Measurements from ENCODE around the gene PEX11A.

PEX11A gene

DNA sequence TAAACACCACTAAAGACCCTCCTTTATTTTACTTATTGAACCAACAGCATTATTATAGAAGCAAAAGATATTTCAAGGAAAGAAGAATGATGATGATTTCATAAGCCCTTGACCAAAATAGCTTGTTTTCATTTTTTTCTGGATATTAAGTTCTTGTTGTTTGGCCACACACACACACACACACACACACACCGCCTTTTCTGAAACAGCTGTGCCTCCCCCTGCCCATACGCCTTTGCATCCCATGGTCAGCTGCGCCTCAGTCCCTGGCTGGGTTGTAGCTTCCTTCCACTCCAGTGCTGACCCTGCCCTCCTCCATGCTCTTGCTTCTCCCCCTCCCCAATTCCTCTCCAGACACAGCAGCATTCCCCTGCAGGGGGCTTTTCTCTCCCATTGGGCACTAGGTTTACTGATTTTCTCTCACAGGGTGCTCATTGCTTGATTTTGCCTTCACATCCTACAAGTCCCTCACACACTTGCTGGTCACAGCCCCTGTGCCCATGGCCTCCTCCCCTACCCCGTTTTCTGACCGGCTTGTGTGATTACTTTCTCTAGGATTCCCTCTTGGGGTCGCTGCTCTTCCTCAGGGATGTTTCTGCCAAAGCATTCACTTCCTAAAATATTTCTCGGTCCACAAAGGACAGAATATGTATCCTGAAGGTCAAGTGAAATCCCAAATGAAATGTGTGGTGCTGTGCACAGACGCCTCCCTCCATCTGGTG is 42.1 kb upstream of the PEX11A start (continued):
- TF ChIP-seq, protein P1, sequence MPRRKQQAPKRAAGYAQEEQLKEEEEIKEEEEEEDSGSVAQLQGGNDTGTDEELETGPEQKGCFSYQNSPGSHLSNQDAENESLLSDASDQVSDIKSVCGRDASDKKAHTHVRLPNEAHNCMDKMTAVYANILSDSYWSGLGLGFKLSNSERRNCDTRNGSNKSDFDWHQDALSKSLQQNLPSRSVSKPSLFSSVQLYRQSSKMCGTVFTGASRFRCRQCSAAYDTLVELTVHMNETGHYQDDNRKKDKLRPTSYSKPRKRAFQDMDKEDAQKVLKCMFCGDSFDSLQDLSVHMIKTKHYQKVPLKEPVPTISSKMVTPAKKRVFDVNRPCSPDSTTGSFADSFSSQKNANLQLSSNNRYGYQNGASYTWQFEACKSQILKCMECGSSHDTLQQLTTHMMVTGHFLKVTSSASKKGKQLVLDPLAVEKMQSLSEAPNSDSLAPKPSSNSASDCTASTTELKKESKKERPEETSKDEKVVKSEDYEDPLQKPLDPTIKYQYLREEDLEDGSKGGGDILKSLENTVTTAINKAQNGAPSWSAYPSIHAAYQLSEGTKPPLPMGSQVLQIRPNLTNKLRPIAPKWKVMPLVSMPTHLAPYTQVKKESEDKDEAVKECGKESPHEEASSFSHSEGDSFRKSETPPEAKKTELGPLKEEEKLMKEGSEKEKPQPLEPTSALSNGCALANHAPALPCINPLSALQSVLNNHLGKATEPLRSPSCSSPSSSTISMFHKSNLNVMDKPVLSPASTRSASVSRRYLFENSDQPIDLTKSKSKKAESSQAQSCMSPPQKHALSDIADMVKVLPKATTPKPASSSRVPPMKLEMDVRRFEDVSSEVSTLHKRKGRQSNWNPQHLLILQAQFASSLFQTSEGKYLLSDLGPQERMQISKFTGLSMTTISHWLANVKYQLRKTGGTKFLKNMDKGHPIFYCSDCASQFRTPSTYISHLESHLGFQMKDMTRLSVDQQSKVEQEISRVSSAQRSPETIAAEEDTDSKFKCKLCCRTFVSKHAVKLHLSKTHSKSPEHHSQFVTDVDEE (CRISPR knock-in tag; IDR thresholded peaks at IDR 0.05): no peak
- TF ChIP-seq PPARA (CRISPR knock-in tag; IDR thresholded peaks at IDR 0.05; ENCODE audit: borderline replicate concordance) (no peak), CSDC2 (CRISPR knock-in tag; IDR thresholded peaks at IDR 0.05) (no peak), ISL1 (CRISPR knock-in tag; IDR thresholded peaks at IDR 0.05) (no peak), ZFP3 (CRISPR knock-in tag; IDR thresholded peaks at IDR 0.05) (no peak)

DNA sequence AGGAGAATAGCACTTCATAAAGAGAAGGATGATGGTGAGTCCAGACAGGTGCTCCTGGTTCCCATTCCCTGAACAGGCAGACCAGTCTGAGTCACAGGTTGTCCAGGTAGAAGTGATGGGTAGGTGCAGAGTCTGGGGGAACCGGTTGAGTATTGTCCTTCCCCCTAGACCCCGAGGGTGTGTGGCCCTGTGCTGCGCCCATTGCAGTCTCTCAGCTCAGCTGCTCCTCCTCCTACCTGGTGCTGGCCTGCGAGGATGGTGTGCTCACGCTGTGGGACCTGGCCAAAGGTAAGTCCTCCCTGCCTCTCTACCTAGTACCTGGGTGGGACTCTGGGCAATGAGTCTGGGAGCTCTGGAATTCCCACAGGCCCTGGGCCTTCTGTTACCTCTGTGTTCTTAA is 40.7 kb upstream of the PEX11A start:
- no peak for TF ChIP-seq ESRRG (CRISPR knock-in tag; IDR thresholded peaks at IDR 0.05)
- TF ChIP-seq ZNF70 (CRISPR knock-in tag; IDR thresholded peaks at IDR 0.05): no peak
- TF ChIP-seq GLIS3 (CRISPR knock-in tag; IDR thresholded peaks at IDR 0.05): no peak
- ATAC-seq: no peak

DNA sequence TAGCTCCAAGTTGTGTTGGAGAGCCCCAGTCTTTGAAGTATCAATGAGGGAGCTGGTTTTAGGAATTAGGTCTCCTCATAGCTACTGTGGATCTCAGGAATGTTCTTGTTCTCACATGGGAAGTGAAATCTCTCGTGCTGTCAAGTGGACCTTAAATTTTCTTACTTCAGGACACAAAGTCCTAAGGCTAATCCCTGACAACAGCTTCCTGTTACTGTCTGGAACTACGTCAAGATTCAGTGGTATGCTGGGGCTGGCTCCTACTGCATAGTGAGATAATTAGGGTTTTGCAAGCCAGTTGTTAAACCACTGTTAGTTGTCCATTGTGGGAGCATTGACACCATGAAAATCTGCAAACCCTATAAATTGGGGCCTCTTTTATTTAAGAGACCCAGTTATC is 37.7 kb upstream of the PEX11A start:
- TF ChIP-seq BACH2 (CRISPR knock-in tag; IDR thresholded peaks at IDR 0.05; ENCODE audit: borderline replicate concordance): no peak
- TF ChIP-seq OSR1 (CRISPR knock-in tag; IDR thresholded peaks at IDR 0.05): no peak
- no peak for TF ChIP-seq ESRRG (CRISPR knock-in tag; IDR thresholded peaks at IDR 0.05)
- no peak for TF ChIP-seq ZC3H10 (CRISPR knock-in tag; IDR thresholded peaks at IDR 0.05)
- TF ChIP-seq GLIS3 (CRISPR knock-in tag; IDR thresholded peaks at IDR 0.05): no peak
- no peak for TF ChIP-seq RARB (CRISPR knock-in tag; IDR thresholded peaks at IDR 0.05)
- no peak for TF ChIP-seq ARNTL (CRISPR knock-in tag; IDR thresholded peaks at IDR 0.05; ENCODE audit: borderline replicate concordance, low read depth)
- TF ChIP-seq, protein P2, sequence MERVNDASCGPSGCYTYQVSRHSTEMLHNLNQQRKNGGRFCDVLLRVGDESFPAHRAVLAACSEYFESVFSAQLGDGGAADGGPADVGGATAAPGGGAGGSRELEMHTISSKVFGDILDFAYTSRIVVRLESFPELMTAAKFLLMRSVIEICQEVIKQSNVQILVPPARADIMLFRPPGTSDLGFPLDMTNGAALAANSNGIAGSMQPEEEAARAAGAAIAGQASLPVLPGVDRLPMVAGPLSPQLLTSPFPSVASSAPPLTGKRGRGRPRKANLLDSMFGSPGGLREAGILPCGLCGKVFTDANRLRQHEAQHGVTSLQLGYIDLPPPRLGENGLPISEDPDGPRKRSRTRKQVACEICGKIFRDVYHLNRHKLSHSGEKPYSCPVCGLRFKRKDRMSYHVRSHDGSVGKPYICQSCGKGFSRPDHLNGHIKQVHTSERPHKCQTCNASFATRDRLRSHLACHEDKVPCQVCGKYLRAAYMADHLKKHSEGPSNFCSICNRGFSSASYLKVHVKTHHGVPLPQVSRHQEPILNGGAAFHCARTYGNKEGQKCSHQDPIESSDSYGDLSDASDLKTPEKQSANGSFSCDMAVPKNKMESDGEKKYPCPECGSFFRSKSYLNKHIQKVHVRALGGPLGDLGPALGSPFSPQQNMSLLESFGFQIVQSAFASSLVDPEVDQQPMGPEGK (CRISPR knock-in tag; IDR thresholded peaks at IDR 0.05; ENCODE audit: borderline replicate concordance): no peak
- TF ChIP-seq SNAI2 (CRISPR knock-in tag; IDR thresholded peaks at IDR 0.05): no peak
- TF ChIP-seq, protein P3, sequence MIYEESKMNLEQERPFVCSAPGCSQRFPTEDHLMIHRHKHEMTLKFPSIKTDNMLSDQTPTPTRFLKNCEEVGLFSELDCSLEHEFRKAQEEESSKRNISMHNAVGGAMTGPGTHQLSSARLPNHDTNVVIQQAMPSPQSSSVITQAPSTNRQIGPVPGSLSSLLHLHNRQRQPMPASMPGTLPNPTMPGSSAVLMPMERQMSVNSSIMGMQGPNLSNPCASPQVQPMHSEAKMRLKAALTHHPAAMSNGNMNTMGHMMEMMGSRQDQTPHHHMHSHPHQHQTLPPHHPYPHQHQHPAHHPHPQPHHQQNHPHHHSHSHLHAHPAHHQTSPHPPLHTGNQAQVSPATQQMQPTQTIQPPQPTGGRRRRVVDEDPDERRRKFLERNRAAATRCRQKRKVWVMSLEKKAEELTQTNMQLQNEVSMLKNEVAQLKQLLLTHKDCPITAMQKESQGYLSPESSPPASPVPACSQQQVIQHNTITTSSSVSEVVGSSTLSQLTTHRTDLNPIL (CRISPR knock-in tag; IDR thresholded peaks at IDR 0.05; ENCODE audit: low read depth): no peak
- TF ChIP-seq, protein P4, sequence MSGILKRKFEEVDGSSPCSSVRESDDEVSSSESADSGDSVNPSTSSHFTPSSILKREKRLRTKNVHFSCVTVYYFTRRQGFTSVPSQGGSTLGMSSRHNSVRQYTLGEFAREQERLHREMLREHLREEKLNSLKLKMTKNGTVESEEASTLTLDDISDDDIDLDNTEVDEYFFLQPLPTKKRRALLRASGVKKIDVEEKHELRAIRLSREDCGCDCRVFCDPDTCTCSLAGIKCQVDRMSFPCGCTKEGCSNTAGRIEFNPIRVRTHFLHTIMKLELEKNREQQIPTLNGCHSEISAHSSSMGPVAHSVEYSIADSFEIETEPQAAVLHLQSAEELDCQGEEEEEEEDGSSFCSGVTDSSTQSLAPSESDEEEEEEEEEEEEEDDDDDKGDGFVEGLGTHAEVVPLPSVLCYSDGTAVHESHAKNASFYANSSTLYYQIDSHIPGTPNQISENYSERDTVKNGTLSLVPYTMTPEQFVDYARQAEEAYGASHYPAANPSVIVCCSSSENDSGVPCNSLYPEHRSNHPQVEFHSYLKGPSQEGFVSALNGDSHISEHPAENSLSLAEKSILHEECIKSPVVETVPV (CRISPR knock-in tag; IDR thresholded peaks at IDR 0.05): no peak
- TF ChIP-seq ISL1 (CRISPR knock-in tag; IDR thresholded peaks at IDR 0.05): no peak
- TF ChIP-seq TOX (CRISPR knock-in tag; IDR thresholded peaks at IDR 0.05; ENCODE audit: borderline replicate concordance): no peak
- TF ChIP-seq TCF4 (CRISPR knock-in tag; IDR thresholded peaks at IDR 0.05; ENCODE audit: borderline replicate concordance): no peak
- TF ChIP-seq, protein P1 (CRISPR knock-in tag; IDR thresholded peaks at IDR 0.05): no peak
- no peak for TF ChIP-seq ZNF565 (CRISPR knock-in tag; conservative IDR thresholded peaks at IDR 0.05; ENCODE audit: low read depth)
- TF ChIP-seq ZNF70 (CRISPR knock-in tag; IDR thresholded peaks at IDR 0.05): no peak
- no peak for TF ChIP-seq PPARA (CRISPR knock-in tag; IDR thresholded peaks at IDR 0.05; ENCODE audit: borderline replicate concordance)
- no peak for TF ChIP-seq ZNF8 (CRISPR knock-in tag; IDR thresholded peaks at IDR 0.05)
- ATAC-seq: no peak

Data from SK-N-SH treated with all-trans-retinoic acid at 6 μM for 48 hours (cell line).